Muscle of arm (tissue), 14 donors: ENCODE results near the gene ZNF684. TPM values are rescaled to one million over a fixed set of nuclear protein-coding genes. Genes with fewer than 3 reads are reported as not detected.
"Not testable (repeated sequence)": the region's sequence is repeated elsewhere in the genome, so short reads cannot be mapped to it uniquely, and the experiment has no call there.

Experiments used
- DNase-seq: peaks from one replicate; pipeline ENCODE4 v3.0.0-alpha.2; 2013
- long read RNA-seq, 11 donors: transcript quantifications; one replicate each; lab custom pipeline, GENCODE V29; 2026
- polyA plus RNA-seq, 12 donors: library from polyadenylated mRNA; unstranded; fragments of 120-200 nt; gene quantifications; one replicate each; pipeline ENCODE4 v1.2.1, GENCODE V29; 2013; ENCODE audit not compliant: insufficient read length in 12 of 12

ZNF684 gene
- polyA plus RNA-seq = 1 to 10 TPM in 10 of 12 donors, not detected in 2; 3.1 to 6.1 (median 3.6) TPM
- long read RNA-seq, donor 1 = 0 reads
- long read RNA-seq, donor 2, partial matches to known transcripts = 0 of 1 reads
- long read RNA-seq, donor 2, other reads (novel, unspliced or antisense) = 0 of 1 reads
- long read RNA-seq, donor 3, partial matches to known transcripts = 0 of 1 reads
- long read RNA-seq, donor 3, other reads (novel, unspliced or antisense) = 0 of 1 reads
- long read RNA-seq, donor 4, partial matches to known transcripts = 0 of 1 reads
- long read RNA-seq, donor 4, other reads (novel, unspliced or antisense) = 0 of 1 reads
- long read RNA-seq, donor 5, partial matches to known transcripts = 0 of 2 reads
- long read RNA-seq, donor 5, other reads (novel, unspliced or antisense) = 0 of 2 reads
- long read RNA-seq, donor 6 = 0 reads
- long read RNA-seq, donor 7 = 0 reads
- long read RNA-seq, donor 8, partial matches to known transcripts = 0 of 2 reads
- long read RNA-seq, donor 8, other reads (novel, unspliced or antisense) = 0 of 2 reads
- long read RNA-seq, donor 9, partial matches to known transcripts = 0 of 1 reads
- long read RNA-seq, donor 9, other reads (novel, unspliced or antisense) = 0 of 1 reads
- long read RNA-seq, donor 10 = 0 reads
- long read RNA-seq, donor 11, partial matches to known transcripts = 0 of 2 reads
- long read RNA-seq, donor 11, other reads (novel, unspliced or antisense) = 0 of 2 reads

- DNase-seq = peak; percentile 92
Observed at GRCh38 chr1:40531381-40532061, at the start of gene ZNF684. ZNF684 (plus strand) TSS chr1:40531637; CDS start chr1:40533167, 1,530 bp downstream.

- no peak for DNase-seq
Observed at GRCh38 chr1:40495315-40495903, 36.0 kb upstream of the ZNF684 start.

GRCh38 chr1:40502651-40503050, 28.8 kb upstream of the ZNF684 start:
- DNase-seq = not testable (repeated sequence)

- DNase-seq = no peak
Observed at GRCh38 chr1:40507973-40508372, 23.5 kb upstream of the ZNF684 start.

GRCh38 chr1:40508375-40509341, 22.8 kb upstream of the ZNF684 start, which contains the start of gene EXO5:
EXO5 (plus strand) TSS chr1:40508767; CDS start chr1:40514545, 5,778 bp downstream.
- DNase-seq = peak; percentile 81

- DNase-seq = no peak
Observed at GRCh38 chr1:40519517-40519916, 11.9 kb upstream of the ZNF684 start.

- DNase-seq = no peak
Observed at GRCh38 chr1:40530735-40531380, 579 bp upstream of the ZNF684 start.

- DNase-seq = no peak
Observed at GRCh38 chr1:40532062-40532389, 589 bp downstream of the ZNF684 start.

GRCh38 chr1:40532844-40533424, 1.5 kb downstream of the ZNF684 start:
- peak; percentile 13 for DNase-seq

GRCh38 chr1:40534589-40534988, 3.2 kb downstream of the ZNF684 start:
- DNase-seq = no peak

GRCh38 chr1:40535732-40536131, 4.3 kb downstream of the ZNF684 start:
- no peak for DNase-seq

GRCh38 chr1:40539338-40539737, 7.9 kb downstream of the ZNF684 start:
- no peak for DNase-seq

GRCh38 chr1:40546957-40547356, 15.5 kb downstream of the ZNF684 start:
- no peak for DNase-seq

- no peak for DNase-seq
Observed at GRCh38 chr1:40553017-40553416, 21.6 kb downstream of the ZNF684 start.

- not testable (repeated sequence) for DNase-seq
Observed at GRCh38 chr1:40554807-40555206, 23.4 kb downstream of the ZNF684 start.

- DNase-seq = no peak
Observed at GRCh38 chr1:40556121-40556520, 24.7 kb downstream of the ZNF684 start.

- not testable (repeated sequence) for DNase-seq
Observed at GRCh38 chr1:40558241-40558640, 26.8 kb downstream of the ZNF684 start.

- no peak for DNase-seq
Observed at GRCh38 chr1:40562185-40562584, 30.7 kb downstream of the ZNF684 start.

GRCh38 chr1:40563266-40563665, 31.8 kb downstream of the ZNF684 start:
- no peak for DNase-seq

GRCh38 chr1:40564506-40564905, 33.1 kb downstream of the ZNF684 start:
- no peak for DNase-seq
